ENCODE data around the gene ITPR1. TPM values are rescaled to one million over a fixed set of nuclear protein-coding genes. Genes with fewer than 3 reads are reported as not detected.

The ITPR1 gene
- total RNA-seq, 1 donor from 2014 or later: 6.7 TPM

DNA sequence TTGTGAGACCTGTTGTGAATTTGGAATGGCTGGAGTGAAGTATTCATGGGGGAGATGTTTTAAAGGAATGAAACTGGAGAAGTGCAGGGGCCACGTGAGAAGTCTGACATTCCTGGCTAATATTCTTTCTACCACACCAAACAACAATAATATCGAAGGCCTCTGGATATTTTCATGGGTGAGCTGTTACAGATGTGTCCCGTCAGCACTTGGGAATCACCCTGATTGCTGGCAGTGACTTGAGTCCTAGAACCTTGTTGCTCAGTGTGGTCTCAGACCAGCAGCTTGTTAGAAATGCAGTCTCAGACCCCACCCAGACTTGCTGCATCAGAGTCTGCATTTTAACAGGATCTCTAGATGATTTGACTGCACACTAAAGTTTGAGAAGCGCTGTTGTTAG is 113.8 kb downstream of the ITPR1 start:
- Histone ChIP-seq H3K4me3 (ENCODE audit: insufficient read depth, low read depth, low read length) (no peak overlapping the region), H3K79me2 (ENCODE audit: insufficient read depth, low read length) (no peaks in the 10 kb centered on the region), H4K20me1 (ENCODE audit: insufficient read depth, low read length) (no peaks in the 10 kb centered on the region), H2AFZ (ENCODE audit: low read depth, low read length) (no peak overlapping the region), H3K9me3 (ENCODE audit: insufficient read depth, low read depth, low read length) (no peaks in the 10 kb centered on the region), H3K36me3 (ENCODE audit: insufficient read depth, low read length) (no peaks in the 10 kb centered on the region), H3K27ac (ENCODE audit: low read depth, low read length) (no peak overlapping the region), H3K27me3 (ENCODE audit: insufficient read depth, low read length) (peaks cover 2% of the 10 kb centered on the region), H3K4me2 (ENCODE audit: low read length) (no peak overlapping the region), H3K4me1 (ENCODE audit: insufficient read depth, low read length) (no peaks in the 10 kb centered on the region), H3K9ac (ENCODE audit: low read length) (no peak overlapping the region)
- no peak for FAIRE-seq
- H3K9me3 Mint-ChIP-seq (ENCODE audit: unreplicated experiment): peaks cover 3% of the 10 kb centered on the region
- H3K27me3 Mint-ChIP-seq (ENCODE audit: low read depth, unreplicated experiment): peaks cover 7% of the 10 kb centered on the region
- TF ChIP-seq, protein P1, sequence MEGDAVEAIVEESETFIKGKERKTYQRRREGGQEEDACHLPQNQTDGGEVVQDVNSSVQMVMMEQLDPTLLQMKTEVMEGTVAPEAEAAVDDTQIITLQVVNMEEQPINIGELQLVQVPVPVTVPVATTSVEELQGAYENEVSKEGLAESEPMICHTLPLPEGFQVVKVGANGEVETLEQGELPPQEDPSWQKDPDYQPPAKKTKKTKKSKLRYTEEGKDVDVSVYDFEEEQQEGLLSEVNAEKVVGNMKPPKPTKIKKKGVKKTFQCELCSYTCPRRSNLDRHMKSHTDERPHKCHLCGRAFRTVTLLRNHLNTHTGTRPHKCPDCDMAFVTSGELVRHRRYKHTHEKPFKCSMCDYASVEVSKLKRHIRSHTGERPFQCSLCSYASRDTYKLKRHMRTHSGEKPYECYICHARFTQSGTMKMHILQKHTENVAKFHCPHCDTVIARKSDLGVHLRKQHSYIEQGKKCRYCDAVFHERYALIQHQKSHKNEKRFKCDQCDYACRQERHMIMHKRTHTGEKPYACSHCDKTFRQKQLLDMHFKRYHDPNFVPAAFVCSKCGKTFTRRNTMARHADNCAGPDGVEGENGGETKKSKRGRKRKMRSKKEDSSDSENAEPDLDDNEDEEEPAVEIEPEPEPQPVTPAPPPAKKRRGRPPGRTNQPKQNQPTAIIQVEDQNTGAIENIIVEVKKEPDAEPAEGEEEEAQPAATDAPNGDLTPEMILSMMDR (IDR thresholded peaks at IDR 0.05; ENCODE audit: insufficient read depth, low read depth, low read length): no peak
- no peak for TF ChIP-seq EZH2 (IDR thresholded peaks at IDR 0.05; ENCODE audit: insufficient read depth, low read length)
- H3K4me3 Mint-ChIP-seq (ENCODE audit: unreplicated experiment): no peak overlapping the region
- DNase-seq (ENCODE audit: low read depth): no peak
- H3K27ac Mint-ChIP-seq (ENCODE audit: unreplicated experiment): no peak overlapping the region
- H3K4me1 Mint-ChIP-seq (ENCODE audit: low read depth, unreplicated experiment): peaks cover 2% of the 10 kb centered on the region
- H3K36me3 Mint-ChIP-seq (ENCODE audit: low read depth, unreplicated experiment): no peaks in the 10 kb centered on the region

DNA sequence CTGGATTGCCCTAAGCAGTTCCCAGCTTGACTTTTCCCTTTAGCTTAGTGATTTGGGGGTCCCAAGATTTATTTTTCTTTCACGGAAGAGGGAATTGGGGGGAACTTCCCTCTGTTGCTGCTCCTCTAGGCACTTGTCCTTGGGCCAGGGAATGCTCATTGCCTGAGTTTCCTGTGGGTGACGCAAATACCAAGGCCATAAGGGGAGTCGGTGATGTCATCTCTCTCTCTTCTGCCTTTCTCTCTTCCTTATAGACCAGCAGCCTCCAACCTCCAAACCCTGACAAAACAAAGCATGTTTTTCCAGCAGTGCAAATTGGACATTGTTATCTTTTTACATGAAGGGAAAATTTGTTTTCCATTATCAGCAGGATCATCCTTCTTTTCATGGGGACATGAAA is 120.2 kb downstream of the ITPR1 start:
- Histone ChIP-seq H3K79me2 (ENCODE audit: insufficient read depth, low read length) (no peaks in the 10 kb centered on the region), H3K4me2 (ENCODE audit: low read length) (no peak overlapping the region), H3K27ac (ENCODE audit: low read depth, low read length) (no peak overlapping the region), H3K4me1 (ENCODE audit: insufficient read depth, low read length) (no peaks in the 10 kb centered on the region), H3K9me3 (ENCODE audit: insufficient read depth, low read depth, low read length) (no peaks in the 10 kb centered on the region), H3K9ac (ENCODE audit: low read length) (no peak overlapping the region), H4K20me1 (ENCODE audit: insufficient read depth, low read length) (no peaks in the 10 kb centered on the region), H2AFZ (ENCODE audit: low read depth, low read length) (no peak overlapping the region), H3K36me3 (ENCODE audit: insufficient read depth, low read length) (no peaks in the 10 kb centered on the region), H3K27me3 (ENCODE audit: insufficient read depth, low read length) (no peaks in the 10 kb centered on the region), H3K4me3 (ENCODE audit: insufficient read depth, low read depth, low read length) (no peak overlapping the region)
- H3K9me3 Mint-ChIP-seq (ENCODE audit: unreplicated experiment): peaks cover 3% of the 10 kb centered on the region
- H3K36me3 Mint-ChIP-seq (ENCODE audit: low read depth, unreplicated experiment): no peaks in the 10 kb centered on the region
- peaks cover 2% of the 10 kb centered on the region for H3K27me3 Mint-ChIP-seq (ENCODE audit: low read depth, unreplicated experiment)
- H3K27ac Mint-ChIP-seq (ENCODE audit: unreplicated experiment): no peak overlapping the region
- no peak for DNase-seq (ENCODE audit: low read depth)
- H3K4me3 Mint-ChIP-seq (ENCODE audit: unreplicated experiment): no peak overlapping the region
- FAIRE-seq: no peak
- TF ChIP-seq EZH2 (IDR thresholded peaks at IDR 0.05; ENCODE audit: insufficient read depth, low read length): no peak
- TF ChIP-seq, protein P1 (IDR thresholded peaks at IDR 0.05; ENCODE audit: insufficient read depth, low read depth, low read length): no peak
- peaks cover 3% of the 10 kb centered on the region for H3K4me1 Mint-ChIP-seq (ENCODE audit: low read depth, unreplicated experiment)

GRCh38 chr3:4614070-4614469 is 120.9 kb downstream of the ITPR1 start:
- Histone ChIP-seq H3K4me2 (ENCODE audit: low read length) (no peak overlapping the region), H3K27me3 (ENCODE audit: insufficient read depth, low read length) (no peaks in the 10 kb centered on the region), H4K20me1 (ENCODE audit: insufficient read depth, low read length) (no peaks in the 10 kb centered on the region), H2AFZ (ENCODE audit: low read depth, low read length) (no peak overlapping the region), H3K79me2 (ENCODE audit: insufficient read depth, low read length) (no peaks in the 10 kb centered on the region), H3K27ac (ENCODE audit: low read depth, low read length) (no peak overlapping the region), H3K9me3 (ENCODE audit: insufficient read depth, low read depth, low read length) (no peaks in the 10 kb centered on the region), H3K4me3 (ENCODE audit: insufficient read depth, low read depth, low read length) (no peak overlapping the region), H3K36me3 (ENCODE audit: insufficient read depth, low read length) (no peaks in the 10 kb centered on the region), H3K9ac (ENCODE audit: low read length) (no peak overlapping the region), H3K4me1 (ENCODE audit: insufficient read depth, low read length) (no peaks in the 10 kb centered on the region)
- H3K4me3 Mint-ChIP-seq (ENCODE audit: unreplicated experiment): no peak overlapping the region
- H3K27ac Mint-ChIP-seq (ENCODE audit: unreplicated experiment): no peak overlapping the region
- H3K4me1 Mint-ChIP-seq (ENCODE audit: low read depth, unreplicated experiment): peaks cover 3% of the 10 kb centered on the region
- FAIRE-seq (no peak), DNase-seq (ENCODE audit: low read depth) (no peak)
- TF ChIP-seq EZH2 (IDR thresholded peaks at IDR 0.05; ENCODE audit: insufficient read depth, low read length): no peak
- TF ChIP-seq, protein P1 (IDR thresholded peaks at IDR 0.05; ENCODE audit: insufficient read depth, low read depth, low read length): no peak
- H3K27me3 Mint-ChIP-seq (ENCODE audit: low read depth, unreplicated experiment): peaks cover 2% of the 10 kb centered on the region
- H3K36me3 Mint-ChIP-seq (ENCODE audit: low read depth, unreplicated experiment): no peaks in the 10 kb centered on the region
- H3K9me3 Mint-ChIP-seq (ENCODE audit: unreplicated experiment): peaks cover 3% of the 10 kb centered on the region
